ENCODE data around the gene DCST1. TPM values are rescaled to one million over a fixed set of nuclear protein-coding genes. Genes with fewer than 3 reads are reported as not detected.

DCST1 gene
- total RNA-seq, 1 experiment from 2014 or later = not detected

DNA sequence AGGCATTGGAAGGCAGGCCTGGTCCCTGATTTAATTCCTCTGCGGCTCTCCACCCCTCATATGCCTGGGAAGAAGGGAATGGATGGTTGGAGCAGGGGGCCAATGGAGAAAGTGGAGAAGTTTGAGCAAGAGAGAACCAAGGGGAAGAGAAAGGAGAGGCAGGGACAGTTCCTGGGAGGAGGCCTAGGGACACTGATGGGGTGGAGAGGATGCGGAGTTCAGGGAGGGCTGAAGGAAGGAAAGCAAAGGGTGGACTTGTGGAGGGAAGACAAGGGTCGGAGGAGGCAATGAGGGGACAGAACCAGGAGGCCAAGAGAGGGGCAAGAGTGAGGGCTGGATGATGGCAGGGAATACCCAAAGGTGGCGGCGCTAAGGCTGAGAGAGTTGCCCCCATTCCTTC, 23.9 kb upstream of the DCST1 start:
- Histone ChIP-seq H2AFZ (ENCODE audit: low read length) (no peak overlapping the region), H3K4me1 (ENCODE audit: low read length) (peaks cover 85% of the 10 kb centered on the region), H4K20me1 (ENCODE audit: insufficient read depth, low read depth, low read length) (no peaks in the 10 kb centered on the region), H3K4me2 (ENCODE audit: low read depth, low read length, poor library complexity, severe bottlenecking) (no peak overlapping the region), H3K79me2 (ENCODE audit: low read length) (peaks cover 14% of the 10 kb centered on the region; the same call in 1 of the 2 replicates), H3K9me3 (ENCODE audit: low read length) (no peaks in the 10 kb centered on the region), H3K9ac (ENCODE audit: low read length) (no peak overlapping the region), H3K27me3 (ENCODE audit: low read length) (no peaks in the 10 kb centered on the region), H3K36me3 (ENCODE audit: insufficient read depth, low read length) (no peaks in the 10 kb centered on the region), H3K9me2 (replicated peaks; ENCODE audit: insufficient read depth, low read length) (no peaks in the 10 kb centered on the region), H3K4me3 (ENCODE audit: low read length) (no peak overlapping the region), H3K27ac (ENCODE audit: low read length) (no peak overlapping the region)
- no peak for DNase-seq

DNA sequence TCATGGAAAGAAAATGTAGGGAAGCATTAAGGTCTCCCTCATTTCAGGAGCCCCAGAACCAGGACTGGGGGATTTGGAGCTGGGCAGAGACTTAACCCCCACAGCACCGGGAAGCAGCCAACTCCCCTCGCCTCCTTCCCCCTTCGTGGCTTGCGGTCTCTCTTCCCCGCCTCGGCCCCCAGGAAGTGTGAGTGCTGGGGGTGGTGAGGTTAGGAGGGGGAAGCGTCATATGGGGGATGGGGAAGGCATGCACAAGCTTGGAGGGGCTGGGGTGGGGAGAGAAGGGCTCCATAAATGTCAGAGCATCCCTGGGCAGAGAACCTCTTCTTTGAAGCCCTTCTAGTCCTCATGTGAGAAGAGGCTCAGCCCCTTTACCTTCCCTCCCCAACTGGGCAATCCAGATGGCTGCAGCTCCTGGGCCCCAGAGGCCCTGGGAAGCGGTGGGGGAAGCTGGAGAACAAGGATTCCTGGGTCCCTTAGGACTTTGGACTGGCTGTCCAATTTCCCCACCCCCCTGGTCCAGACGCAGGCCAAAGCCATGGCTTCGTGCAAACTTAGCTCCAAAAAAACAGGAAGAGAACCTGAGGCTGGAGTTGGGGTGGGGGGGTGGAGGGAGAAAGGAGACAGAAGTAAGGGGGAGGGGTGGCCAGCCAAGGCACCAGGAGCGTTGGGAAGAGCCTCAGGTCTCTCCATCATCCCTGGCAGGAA, 23.3 kb upstream of the DCST1 start:
- no peaks in the 10 kb centered on the region for H3K27me3 ChIP-seq (ENCODE audit: low read length)
- no peaks in the 10 kb centered on the region for H3K9me2 ChIP-seq (replicated peaks; ENCODE audit: insufficient read depth, low read length)
- peaks cover 14% of the 10 kb centered on the region; the same call in 1 of the 2 replicates for H3K79me2 ChIP-seq (ENCODE audit: low read length)
- peak; percentile 39 for DNase-seq
- H3K4me2 ChIP-seq (ENCODE audit: low read depth, low read length, poor library complexity, severe bottlenecking) = no peak overlapping the region
- no peak overlapping the region for H3K4me3 ChIP-seq (ENCODE audit: low read length)
- no peaks in the 10 kb centered on the region for H4K20me1 ChIP-seq (ENCODE audit: insufficient read depth, low read depth, low read length)
- no peak overlapping the region for H3K27ac ChIP-seq (ENCODE audit: low read length)
- no peaks in the 10 kb centered on the region for H3K36me3 ChIP-seq (ENCODE audit: insufficient read depth, low read length)
- peaks cover 79% of the 10 kb centered on the region for H3K4me1 ChIP-seq (ENCODE audit: low read length)
- H3K9me3 ChIP-seq (ENCODE audit: low read length) = no peaks in the 10 kb centered on the region
- no peak overlapping the region for H2AFZ ChIP-seq (ENCODE audit: low read length)
- no peak overlapping the region for H3K9ac ChIP-seq (ENCODE audit: low read length)

DNA sequence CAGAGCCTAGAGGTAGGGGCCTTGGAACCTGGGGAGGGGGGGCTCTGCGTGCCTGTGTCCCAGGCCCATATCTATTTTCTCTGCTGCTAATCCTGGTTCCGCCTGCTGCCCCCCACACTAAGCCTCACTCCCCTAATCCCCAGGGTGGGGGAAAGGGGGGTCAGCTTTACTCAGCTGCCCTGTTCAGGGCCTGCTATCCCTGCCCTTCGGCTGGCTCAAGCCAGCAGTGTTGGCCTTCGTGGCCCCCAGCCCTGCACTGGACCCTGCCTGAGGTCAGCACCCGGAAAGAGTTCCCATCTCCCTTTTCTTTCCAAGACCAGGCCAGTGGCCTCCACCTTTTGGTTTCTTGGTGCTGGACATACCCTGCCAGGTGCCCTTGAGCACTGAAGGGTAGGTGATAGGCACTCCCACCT, 22.6 kb upstream of the DCST1 start:
- H3K4me3 ChIP-seq (ENCODE audit: low read length) = no peak overlapping the region
- no peaks in the 10 kb centered on the region for H4K20me1 ChIP-seq (ENCODE audit: insufficient read depth, low read depth, low read length)
- peak; percentile 39 for DNase-seq
- peaks cover 12% of the 10 kb centered on the region; the same call in 1 of the 2 replicates for H3K79me2 ChIP-seq (ENCODE audit: low read length)
- H3K4me1 ChIP-seq (ENCODE audit: low read length) = peaks cover 77% of the 10 kb centered on the region
- no peaks in the 10 kb centered on the region for H3K27me3 ChIP-seq (ENCODE audit: low read length)
- H3K36me3 ChIP-seq (ENCODE audit: insufficient read depth, low read length) = no peaks in the 10 kb centered on the region
- no peak overlapping the region for H3K4me2 ChIP-seq (ENCODE audit: low read depth, low read length, poor library complexity, severe bottlenecking)
- no peak overlapping the region for H2AFZ ChIP-seq (ENCODE audit: low read length)
- no peak overlapping the region for H3K9ac ChIP-seq (ENCODE audit: low read length)
- no peaks in the 10 kb centered on the region for H3K9me2 ChIP-seq (replicated peaks; ENCODE audit: insufficient read depth, low read length)
- no peaks in the 10 kb centered on the region for H3K9me3 ChIP-seq (ENCODE audit: low read length)
- no peak overlapping the region for H3K27ac ChIP-seq (ENCODE audit: low read length)

DNA sequence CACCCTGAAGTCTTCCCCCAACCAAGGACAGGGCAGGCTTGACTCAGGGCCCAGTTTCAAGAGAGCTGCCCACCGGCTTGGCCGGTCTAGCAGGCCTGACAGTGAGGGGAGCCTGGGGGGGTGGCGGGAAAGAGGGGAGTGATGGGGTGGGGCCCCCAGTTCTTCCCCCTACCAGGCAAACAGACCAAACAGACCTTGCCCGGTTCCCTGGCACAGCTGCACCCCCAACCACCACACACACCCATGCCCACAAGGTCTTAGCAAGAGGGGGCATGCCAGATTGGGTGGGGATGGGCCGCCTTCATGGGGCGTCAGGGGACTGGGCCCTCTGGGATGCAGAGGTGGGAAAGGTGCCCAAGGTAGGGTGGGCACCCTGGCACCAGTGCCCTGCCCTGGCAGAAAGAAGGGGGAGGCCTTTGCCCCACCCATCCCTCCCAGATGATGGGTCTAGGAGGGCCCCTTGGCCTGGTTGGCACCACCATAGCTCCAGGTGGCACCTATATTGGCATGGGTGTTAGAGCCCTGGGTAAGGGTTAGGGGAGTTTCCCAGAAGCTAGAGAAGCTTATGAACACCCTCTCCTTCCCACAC, 22.1 kb upstream of the DCST1 start:
- H3K4me2 ChIP-seq (ENCODE audit: low read depth, low read length, poor library complexity, severe bottlenecking) = no peak overlapping the region
- no peak overlapping the region for H3K9ac ChIP-seq (ENCODE audit: low read length)

DNA sequence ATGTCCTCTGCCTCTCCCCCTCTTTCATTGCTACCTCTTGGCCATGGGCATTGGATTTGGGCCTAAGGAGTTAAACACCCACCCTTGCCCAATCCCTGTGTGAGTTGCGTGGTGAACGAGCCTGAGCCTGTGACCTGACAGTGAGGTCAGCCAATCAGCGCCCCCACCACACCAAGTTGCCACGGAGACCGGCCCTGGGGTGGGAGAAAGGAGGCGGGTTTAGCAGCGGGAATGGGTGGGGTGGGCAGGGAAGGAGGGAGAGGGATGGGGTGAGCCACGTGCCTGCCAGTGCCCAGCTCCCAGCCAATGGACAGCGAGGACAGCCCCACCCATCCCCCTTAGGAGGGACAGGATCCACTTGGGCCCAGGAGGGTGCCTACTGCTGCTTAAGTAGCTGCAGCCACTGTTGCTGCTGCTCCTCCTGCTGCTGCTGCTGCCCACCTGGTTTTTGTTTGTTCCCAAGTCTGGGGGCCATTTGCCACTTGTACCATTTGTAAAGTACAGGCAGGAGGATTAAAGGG, 21.5 kb upstream of the DCST1 start:
- DNase-seq = peak; percentile 69
- Histone ChIP-seq H3K4me3 (ENCODE audit: low read length) (no peak overlapping the region), H3K27me3 (ENCODE audit: low read length) (no peaks in the 10 kb centered on the region), H4K20me1 (ENCODE audit: insufficient read depth, low read depth, low read length) (no peaks in the 10 kb centered on the region), H3K4me1 (ENCODE audit: low read length) (peaks cover 77% of the 10 kb centered on the region), H3K4me2 (ENCODE audit: low read depth, low read length, poor library complexity, severe bottlenecking) (no peak overlapping the region), H3K9me3 (ENCODE audit: low read length) (no peaks in the 10 kb centered on the region), H3K9me2 (replicated peaks; ENCODE audit: insufficient read depth, low read length) (no peaks in the 10 kb centered on the region), H3K36me3 (ENCODE audit: insufficient read depth, low read length) (no peaks in the 10 kb centered on the region), H2AFZ (ENCODE audit: low read length) (no peak overlapping the region), H3K27ac (ENCODE audit: low read length) (no peak overlapping the region), H3K79me2 (ENCODE audit: low read length) (peaks cover 11% of the 10 kb centered on the region; the same call in 1 of the 2 replicates), H3K9ac (ENCODE audit: low read length) (no peak overlapping the region)

More for the DNA sequence above, 22.1 kb upstream of the DCST1 start:
- Histone ChIP-seq H3K27ac (ENCODE audit: low read length) (no peak overlapping the region), H3K4me3 (ENCODE audit: low read length) (no peak overlapping the region), H2AFZ (ENCODE audit: low read length) (no peak overlapping the region), H3K36me3 (ENCODE audit: insufficient read depth, low read length) (no peaks in the 10 kb centered on the region), H4K20me1 (ENCODE audit: insufficient read depth, low read depth, low read length) (no peaks in the 10 kb centered on the region), H3K4me1 (ENCODE audit: low read length) (peaks cover 77% of the 10 kb centered on the region), H3K9me2 (replicated peaks; ENCODE audit: insufficient read depth, low read length) (no peaks in the 10 kb centered on the region), H3K79me2 (ENCODE audit: low read length) (peaks cover 12% of the 10 kb centered on the region; the same call in 1 of the 2 replicates), H3K27me3 (ENCODE audit: low read length) (no peaks in the 10 kb centered on the region), H3K9me3 (ENCODE audit: low read length) (no peaks in the 10 kb centered on the region)
- DNase-seq = peak; percentile 34

DNA sequence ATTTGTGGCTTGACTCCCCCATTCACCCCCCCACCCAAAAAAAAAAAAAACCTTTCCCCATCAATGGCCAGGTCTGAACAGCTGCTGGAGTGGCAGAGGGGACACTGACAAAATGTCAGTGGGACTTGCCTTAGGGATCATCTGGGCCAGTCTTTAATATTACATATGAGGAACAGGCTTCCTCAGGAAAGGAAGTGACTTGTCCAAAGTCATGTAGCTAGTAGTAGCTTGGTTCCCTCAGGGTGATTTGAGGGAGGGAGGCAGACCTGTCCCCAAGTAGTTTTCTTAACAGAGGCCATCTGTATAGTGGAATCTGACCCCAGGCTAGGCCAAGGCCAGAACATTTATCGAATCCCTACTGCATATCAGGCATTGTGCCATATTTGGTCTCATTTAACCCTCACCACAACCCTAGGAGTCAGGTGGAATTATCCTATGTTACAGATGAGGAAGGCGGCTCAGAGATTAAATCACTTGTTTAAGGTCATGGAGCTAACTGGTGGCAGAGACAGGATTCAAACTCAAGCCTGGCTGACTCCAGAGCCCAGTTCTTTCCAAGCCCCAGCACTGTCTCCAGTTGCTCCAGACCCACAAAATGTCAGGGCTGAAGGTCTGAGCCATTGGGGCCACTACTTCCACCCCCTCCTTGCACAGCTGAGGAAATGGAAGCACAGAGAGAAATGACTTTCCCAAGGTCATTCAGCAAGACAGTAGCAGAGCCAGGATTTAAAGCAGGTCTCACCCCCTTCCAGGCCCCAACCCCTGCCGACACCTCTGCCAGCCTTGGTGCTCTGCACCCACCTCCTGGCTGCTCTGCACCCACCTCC, 20.6 kb upstream of the DCST1 start:
- Histone ChIP-seq H3K27me3 (ENCODE audit: low read length) (no peaks in the 10 kb centered on the region), H3K36me3 (ENCODE audit: insufficient read depth, low read length) (no peaks in the 10 kb centered on the region), H3K9me3 (ENCODE audit: low read length) (no peaks in the 10 kb centered on the region), H3K4me3 (ENCODE audit: low read length) (no peak overlapping the region), H3K9me2 (replicated peaks; ENCODE audit: insufficient read depth, low read length) (no peaks in the 10 kb centered on the region), H3K9ac (ENCODE audit: low read length) (no peak overlapping the region), H3K4me2 (ENCODE audit: low read depth, low read length, poor library complexity, severe bottlenecking) (no peak overlapping the region), H2AFZ (ENCODE audit: low read length) (no peak overlapping the region), H3K79me2 (ENCODE audit: low read length) (peaks cover 5% of the 10 kb centered on the region; the same call in 1 of the 2 replicates), H3K27ac (ENCODE audit: low read length) (peak overlapping the region; percentile 40), H3K4me1 (ENCODE audit: low read length) (peaks cover 79% of the 10 kb centered on the region), H4K20me1 (ENCODE audit: insufficient read depth, low read depth, low read length) (no peaks in the 10 kb centered on the region)
- no peak for DNase-seq

DNA sequence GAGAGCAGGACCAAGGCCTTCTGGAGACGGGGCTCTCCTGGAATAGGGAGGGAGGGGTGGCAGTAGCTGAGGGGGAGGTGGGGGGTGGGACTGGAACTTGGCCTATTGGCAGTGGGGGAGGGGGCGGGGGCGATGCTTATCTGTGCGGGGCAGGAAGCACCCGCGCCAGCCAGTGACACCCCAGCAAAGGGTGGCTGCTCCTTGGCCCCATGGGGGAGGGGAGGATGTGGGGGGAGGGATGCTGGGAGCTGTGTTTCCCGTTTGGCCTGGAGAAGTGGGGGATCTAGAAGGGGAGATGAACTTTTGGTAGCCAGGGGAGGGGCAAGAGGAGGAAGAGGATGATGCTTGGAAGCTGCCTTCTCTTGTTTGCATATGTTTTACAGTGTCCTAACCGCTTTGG, 20.0 kb upstream of the DCST1 start:
- no peak for DNase-seq
- no peak overlapping the region for H3K4me2 ChIP-seq (ENCODE audit: low read depth, low read length, poor library complexity, severe bottlenecking)
- H3K9me2 ChIP-seq (replicated peaks; ENCODE audit: insufficient read depth, low read length) = no peaks in the 10 kb centered on the region
- H3K27me3 ChIP-seq (ENCODE audit: low read length) = no peaks in the 10 kb centered on the region
- H2AFZ ChIP-seq (ENCODE audit: low read length) = no peak overlapping the region
- H3K36me3 ChIP-seq (ENCODE audit: insufficient read depth, low read length) = no peaks in the 10 kb centered on the region
- peak overlapping the region; percentile 40; the same call in 1 of the 2 replicates for H3K27ac ChIP-seq (ENCODE audit: low read length)
- H3K4me3 ChIP-seq (ENCODE audit: low read length) = no peak overlapping the region
- H3K9ac ChIP-seq (ENCODE audit: low read length) = no peak overlapping the region
- no peaks in the 10 kb centered on the region for H4K20me1 ChIP-seq (ENCODE audit: insufficient read depth, low read depth, low read length)
- H3K79me2 ChIP-seq (ENCODE audit: low read length) = no peaks in the 10 kb centered on the region
- H3K4me1 ChIP-seq (ENCODE audit: low read length) = peaks cover 78% of the 10 kb centered on the region
- no peaks in the 10 kb centered on the region for H3K9me3 ChIP-seq (ENCODE audit: low read length)

Data from Karpas-422 (cell line).